SK-N-SH treated with all-trans-retinoic acid at 6 μM for 48 hours (cell line): ENCODE results near the gene INPP4B.

ENCODE experiments used
- ATAC-seq: fragments of 200-7000 bp; cut with Tn5 transposase; 3 replicates; pipeline ENCODE4 v1.9.1; 2020; ENCODE audit warnings: mild to moderate bottlenecking, moderate library complexity
- ARNTL ChIP-seq: fragments of 450-650 bp; formaldehyde crosslinking; IDR thresholded peaks from 2 replicates; pipeline ENCODE4 v1.5.0; 2020; ENCODE audit warnings: low read depth, mild to moderate bottlenecking, moderate library complexity, borderline replicate concordance
- BACH2 ChIP-seq: fragments of 250-450 bp; sonication (Bioruptor Pico); IDR thresholded peaks from 2 replicates; pipeline ENCODE4 v1.9.0; 2021; ENCODE audit warnings: mild to moderate bottlenecking, borderline replicate concordance
- CSDC2 ChIP-seq: fragments of 250-450 bp; sonication (Bioruptor Pico); IDR thresholded peaks from 2 replicates; pipeline ENCODE4 v1.5.0; 2020; ENCODE audit warnings: mild to moderate bottlenecking, moderate library complexity
- ESRRG ChIP-seq: fragments of 250-450 bp; sonication (Bioruptor Pico); IDR thresholded peaks from 2 replicates; pipeline ENCODE4 v1.6.1; 2021; ENCODE audit warnings: mild to moderate bottlenecking
- GLIS3 ChIP-seq: fragments of 250-450 bp; sonication (Bioruptor Pico); IDR thresholded peaks from 2 replicates; pipeline ENCODE4 v1.5.0; 2020; ENCODE audit warnings: mild to moderate bottlenecking, moderate library complexity
- ISL1 ChIP-seq: fragments of 250-450 bp; sonication (Bioruptor Pico); IDR thresholded peaks from 2 replicates; pipeline ENCODE4 v2.1.2; 2022; ENCODE audit warnings: mild to moderate bottlenecking, moderate library complexity
- OSR1 ChIP-seq: fragments of 250-450 bp; sonication (Bioruptor Pico); IDR thresholded peaks from 2 replicates; pipeline ENCODE4 v1.8.0; 2022; ENCODE audit warnings: moderate library complexity, mild to moderate bottlenecking, inconsistent platforms
- PPARA ChIP-seq: fragments of 250-450 bp; sonication (Bioruptor Pico); IDR thresholded peaks from 2 replicates; pipeline ENCODE4 v1.5.0; 2020; ENCODE audit warnings: mild to moderate bottlenecking, borderline replicate concordance
- SNAI2 ChIP-seq: fragments of 250-450 bp; sonication (Bioruptor Pico); IDR thresholded peaks from 2 replicates; pipeline ENCODE4 v1.5.0; 2020; ENCODE audit warnings: mild to moderate bottlenecking, moderate library complexity
- TCF4 ChIP-seq: fragments of 250-450 bp; sonication (Bioruptor Pico); IDR thresholded peaks from 2 replicates; pipeline ENCODE4 v1.8.0; 2021; ENCODE audit warnings: mild to moderate bottlenecking, moderate library complexity, borderline replicate concordance
- TOX ChIP-seq: fragments of 250-450 bp; sonication (Bioruptor Pico); IDR thresholded peaks from 2 replicates; pipeline ENCODE4 v1.8.0; 2021; ENCODE audit warnings: mild to moderate bottlenecking, moderate library complexity, borderline replicate concordance
- ZC3H10 ChIP-seq: fragments of 250-450 bp; sonication (Bioruptor Pico); IDR thresholded peaks from 2 replicates; pipeline ENCODE4 v1.5.1; 2021; ENCODE audit warnings: mild to moderate bottlenecking, moderate library complexity
- ZFP3 ChIP-seq: fragments of 250-450 bp; sonication (Bioruptor Pico); IDR thresholded peaks from 2 replicates; pipeline ENCODE4 v1.5.0; 2020; ENCODE audit warnings: mild to moderate bottlenecking, moderate library complexity
- ZFP30 ChIP-seq: fragments of 450-650 bp; formaldehyde crosslinking; IDR thresholded peaks from 2 replicates; pipeline ENCODE4 v1.5.0; 2022; ENCODE audit warnings: mild to moderate bottlenecking, moderate library complexity
- ZNF565 ChIP-seq: fragments of 450-650 bp; formaldehyde crosslinking; conservative IDR thresholded peaks from 2 replicates; pipeline ENCODE4 v1.5.0; 2020; ENCODE audit warnings: low read depth, mild to moderate bottlenecking, moderate library complexity
- ZNF70 ChIP-seq: fragments of 450-650 bp; formaldehyde crosslinking; IDR thresholded peaks from 2 replicates; pipeline ENCODE4 v1.5.0; 2020; ENCODE audit warnings: mild to moderate bottlenecking, moderate library complexity
- ZNF8 ChIP-seq: fragments of 450-650 bp; formaldehyde crosslinking; IDR thresholded peaks from 2 replicates; pipeline ENCODE4 v1.5.0; 2020; ENCODE audit warnings: mild to moderate bottlenecking, moderate library complexity
- TF ChIP-seq, protein P1 (sequence below): fragments of 250-450 bp; sonication (Bioruptor Pico); IDR thresholded peaks from 2 replicates; pipeline ENCODE4 v1.8.0; 2020; ENCODE audit warnings: mild to moderate bottlenecking, moderate library complexity, borderline replicate concordance
- TF ChIP-seq, protein P2 (sequence below): fragments of 250-450 bp; sonication (Bioruptor Pico); IDR thresholded peaks from 2 replicates; pipeline ENCODE4 v1.5.1; 2021; ENCODE audit warnings: mild to moderate bottlenecking, moderate library complexity
- TF ChIP-seq, protein P3 (sequence below): fragments of 250-450 bp; sonication (Bioruptor Pico); IDR thresholded peaks from 2 replicates; pipeline ENCODE4 v1.5.0; 2020; ENCODE audit warnings: mild to moderate bottlenecking, moderate library complexity
- TF ChIP-seq, protein P4 (sequence below): fragments of 250-450 bp; sonication (Bioruptor Pico); IDR thresholded peaks from 2 replicates; pipeline ENCODE4 v1.8.0; 2021; ENCODE audit warnings: low read depth, mild to moderate bottlenecking, moderate library complexity, borderline replicate concordance

The INPP4B gene

DNA sequence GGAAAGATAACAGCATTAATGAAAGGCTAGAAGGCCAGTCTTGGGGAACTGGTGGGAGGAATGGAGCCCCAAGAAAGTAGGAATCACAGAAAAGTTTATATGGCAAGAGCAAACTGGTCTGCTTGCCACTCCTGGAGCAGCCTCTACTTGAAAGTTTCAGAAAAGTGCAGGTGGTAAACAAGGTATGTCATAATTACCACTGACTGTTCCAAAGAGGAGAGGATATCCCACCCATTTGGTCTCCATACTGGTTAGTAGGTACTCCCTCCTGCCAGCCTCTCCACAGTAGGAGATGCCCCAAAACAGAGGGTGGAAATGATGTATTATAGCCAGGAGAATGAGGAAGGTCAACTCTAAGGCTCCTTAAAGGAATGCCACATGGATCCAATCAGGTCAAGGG, 145.1 kb downstream of the INPP4B start:
- no peak for ATAC-seq
- TF ChIP-seq OSR1, result no peak

DNA sequence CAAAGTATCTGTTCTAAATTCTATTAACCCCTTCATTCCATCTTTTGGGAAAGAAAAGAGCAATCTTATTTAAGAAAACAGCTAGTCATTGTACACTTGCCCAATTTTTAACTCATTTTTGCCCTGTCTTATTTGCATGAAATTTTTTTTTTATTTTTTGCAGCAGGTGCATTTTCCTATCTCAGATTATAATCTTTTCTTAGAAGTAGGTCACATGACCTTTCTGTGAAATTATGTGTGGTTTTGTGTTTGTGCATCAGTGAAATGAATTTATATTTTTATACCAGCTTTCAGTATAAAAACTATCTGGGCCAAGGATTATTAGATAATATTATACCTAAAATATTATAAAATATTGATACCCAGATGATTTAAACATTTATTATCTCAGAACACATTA, 145.6 kb downstream of the INPP4B start:
- ATAC-seq, result no peak

DNA sequence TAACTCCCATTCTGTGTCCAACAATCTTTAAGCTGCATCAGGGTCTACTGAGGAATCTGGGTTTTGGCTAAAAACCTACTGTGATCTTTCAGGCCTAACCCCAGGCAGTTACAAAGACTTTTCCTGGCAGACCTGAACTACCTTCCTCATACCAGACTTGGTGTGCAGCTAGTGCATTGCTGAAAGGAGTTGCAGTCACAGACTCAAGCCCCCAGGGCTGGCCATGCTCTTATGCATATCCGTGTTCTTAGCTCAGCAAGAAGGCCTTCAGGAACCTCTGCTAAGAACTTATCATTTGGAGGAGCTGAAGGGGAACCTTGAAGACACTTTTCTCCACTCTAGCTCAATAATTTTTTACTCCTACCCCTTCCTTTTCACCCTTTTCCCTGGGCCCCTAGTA, 147.5 kb downstream of the INPP4B start:
- no peak for ATAC-seq

More for the DNA sequence above, 145.6 kb downstream of the INPP4B start:
- TF ChIP-seq TCF4 (CRISPR knock-in tag), result no peak
- TF ChIP-seq, protein P1, sequence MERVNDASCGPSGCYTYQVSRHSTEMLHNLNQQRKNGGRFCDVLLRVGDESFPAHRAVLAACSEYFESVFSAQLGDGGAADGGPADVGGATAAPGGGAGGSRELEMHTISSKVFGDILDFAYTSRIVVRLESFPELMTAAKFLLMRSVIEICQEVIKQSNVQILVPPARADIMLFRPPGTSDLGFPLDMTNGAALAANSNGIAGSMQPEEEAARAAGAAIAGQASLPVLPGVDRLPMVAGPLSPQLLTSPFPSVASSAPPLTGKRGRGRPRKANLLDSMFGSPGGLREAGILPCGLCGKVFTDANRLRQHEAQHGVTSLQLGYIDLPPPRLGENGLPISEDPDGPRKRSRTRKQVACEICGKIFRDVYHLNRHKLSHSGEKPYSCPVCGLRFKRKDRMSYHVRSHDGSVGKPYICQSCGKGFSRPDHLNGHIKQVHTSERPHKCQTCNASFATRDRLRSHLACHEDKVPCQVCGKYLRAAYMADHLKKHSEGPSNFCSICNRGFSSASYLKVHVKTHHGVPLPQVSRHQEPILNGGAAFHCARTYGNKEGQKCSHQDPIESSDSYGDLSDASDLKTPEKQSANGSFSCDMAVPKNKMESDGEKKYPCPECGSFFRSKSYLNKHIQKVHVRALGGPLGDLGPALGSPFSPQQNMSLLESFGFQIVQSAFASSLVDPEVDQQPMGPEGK, result no peak
- TF ChIP-seq ZNF8, result no peak
- TF ChIP-seq TOX, result no peak
- TF ChIP-seq CSDC2 (CRISPR knock-in tag), result no peak
- no peak for TF ChIP-seq GLIS3 (CRISPR knock-in tag)
- TF ChIP-seq ZFP3 (CRISPR knock-in tag), result no peak
- TF ChIP-seq BACH2 (CRISPR knock-in tag), result no peak
- TF ChIP-seq ISL1 (CRISPR knock-in tag), result no peak
- TF ChIP-seq ZNF565 (CRISPR knock-in tag), result no peak
- TF ChIP-seq ZC3H10 (CRISPR knock-in tag), result no peak
- no peak for TF ChIP-seq SNAI2 (CRISPR knock-in tag)
- TF ChIP-seq OSR1, result no peak
- no peak for TF ChIP-seq ESRRG (CRISPR knock-in tag)
- TF ChIP-seq, protein P2, sequence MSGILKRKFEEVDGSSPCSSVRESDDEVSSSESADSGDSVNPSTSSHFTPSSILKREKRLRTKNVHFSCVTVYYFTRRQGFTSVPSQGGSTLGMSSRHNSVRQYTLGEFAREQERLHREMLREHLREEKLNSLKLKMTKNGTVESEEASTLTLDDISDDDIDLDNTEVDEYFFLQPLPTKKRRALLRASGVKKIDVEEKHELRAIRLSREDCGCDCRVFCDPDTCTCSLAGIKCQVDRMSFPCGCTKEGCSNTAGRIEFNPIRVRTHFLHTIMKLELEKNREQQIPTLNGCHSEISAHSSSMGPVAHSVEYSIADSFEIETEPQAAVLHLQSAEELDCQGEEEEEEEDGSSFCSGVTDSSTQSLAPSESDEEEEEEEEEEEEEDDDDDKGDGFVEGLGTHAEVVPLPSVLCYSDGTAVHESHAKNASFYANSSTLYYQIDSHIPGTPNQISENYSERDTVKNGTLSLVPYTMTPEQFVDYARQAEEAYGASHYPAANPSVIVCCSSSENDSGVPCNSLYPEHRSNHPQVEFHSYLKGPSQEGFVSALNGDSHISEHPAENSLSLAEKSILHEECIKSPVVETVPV (CRISPR knock-in tag), result no peak

More for the DNA sequence above, 147.5 kb downstream of the INPP4B start:
- TF ChIP-seq, protein P3, sequence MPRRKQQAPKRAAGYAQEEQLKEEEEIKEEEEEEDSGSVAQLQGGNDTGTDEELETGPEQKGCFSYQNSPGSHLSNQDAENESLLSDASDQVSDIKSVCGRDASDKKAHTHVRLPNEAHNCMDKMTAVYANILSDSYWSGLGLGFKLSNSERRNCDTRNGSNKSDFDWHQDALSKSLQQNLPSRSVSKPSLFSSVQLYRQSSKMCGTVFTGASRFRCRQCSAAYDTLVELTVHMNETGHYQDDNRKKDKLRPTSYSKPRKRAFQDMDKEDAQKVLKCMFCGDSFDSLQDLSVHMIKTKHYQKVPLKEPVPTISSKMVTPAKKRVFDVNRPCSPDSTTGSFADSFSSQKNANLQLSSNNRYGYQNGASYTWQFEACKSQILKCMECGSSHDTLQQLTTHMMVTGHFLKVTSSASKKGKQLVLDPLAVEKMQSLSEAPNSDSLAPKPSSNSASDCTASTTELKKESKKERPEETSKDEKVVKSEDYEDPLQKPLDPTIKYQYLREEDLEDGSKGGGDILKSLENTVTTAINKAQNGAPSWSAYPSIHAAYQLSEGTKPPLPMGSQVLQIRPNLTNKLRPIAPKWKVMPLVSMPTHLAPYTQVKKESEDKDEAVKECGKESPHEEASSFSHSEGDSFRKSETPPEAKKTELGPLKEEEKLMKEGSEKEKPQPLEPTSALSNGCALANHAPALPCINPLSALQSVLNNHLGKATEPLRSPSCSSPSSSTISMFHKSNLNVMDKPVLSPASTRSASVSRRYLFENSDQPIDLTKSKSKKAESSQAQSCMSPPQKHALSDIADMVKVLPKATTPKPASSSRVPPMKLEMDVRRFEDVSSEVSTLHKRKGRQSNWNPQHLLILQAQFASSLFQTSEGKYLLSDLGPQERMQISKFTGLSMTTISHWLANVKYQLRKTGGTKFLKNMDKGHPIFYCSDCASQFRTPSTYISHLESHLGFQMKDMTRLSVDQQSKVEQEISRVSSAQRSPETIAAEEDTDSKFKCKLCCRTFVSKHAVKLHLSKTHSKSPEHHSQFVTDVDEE (CRISPR knock-in tag), result no peak
- TF ChIP-seq ZFP30 (CRISPR knock-in tag), result no peak
- TF ChIP-seq ARNTL (CRISPR knock-in tag), result no peak
- TF ChIP-seq TOX, result no peak
- no peak for TF ChIP-seq ESRRG (CRISPR knock-in tag)
- no peak for TF ChIP-seq OSR1
- no peak for TF ChIP-seq ISL1 (CRISPR knock-in tag)
- TF ChIP-seq, protein P1, result no peak
- TF ChIP-seq, protein P2 (CRISPR knock-in tag), result no peak
- TF ChIP-seq GLIS3 (CRISPR knock-in tag), result no peak
- TF ChIP-seq, protein P4, sequence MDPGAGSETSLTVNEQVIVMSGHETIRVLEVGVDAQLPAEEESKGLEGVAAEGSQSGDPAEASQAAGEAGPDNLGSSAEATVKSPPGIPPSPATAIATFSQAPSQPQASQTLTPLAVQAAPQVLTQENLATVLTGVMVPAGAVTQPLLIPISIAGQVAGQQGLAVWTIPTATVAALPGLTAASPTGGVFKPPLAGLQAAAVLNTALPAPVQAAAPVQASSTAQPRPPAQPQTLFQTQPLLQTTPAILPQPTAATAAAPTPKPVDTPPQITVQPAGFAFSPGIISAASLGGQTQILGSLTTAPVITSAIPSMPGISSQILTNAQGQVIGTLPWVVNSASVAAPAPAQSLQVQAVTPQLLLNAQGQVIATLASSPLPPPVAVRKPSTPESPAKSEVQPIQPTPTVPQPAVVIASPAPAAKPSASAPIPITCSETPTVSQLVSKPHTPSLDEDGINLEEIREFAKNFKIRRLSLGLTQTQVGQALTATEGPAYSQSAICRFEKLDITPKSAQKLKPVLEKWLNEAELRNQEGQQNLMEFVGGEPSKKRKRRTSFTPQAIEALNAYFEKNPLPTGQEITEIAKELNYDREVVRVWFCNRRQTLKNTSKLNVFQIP, result no peak
- no peak for TF ChIP-seq ZC3H10 (CRISPR knock-in tag)
- TF ChIP-seq PPARA, result no peak
- no peak for TF ChIP-seq BACH2 (CRISPR knock-in tag)
- no peak for TF ChIP-seq ZNF70 (CRISPR knock-in tag)
- TF ChIP-seq ZNF565 (CRISPR knock-in tag), result no peak
- TF ChIP-seq TCF4 (CRISPR knock-in tag), result no peak
- TF ChIP-seq SNAI2 (CRISPR knock-in tag), result no peak
- TF ChIP-seq CSDC2 (CRISPR knock-in tag), result no peak
- TF ChIP-seq ZNF8, result no peak
- TF ChIP-seq, all 23 proteins: peak for 0
